Ishikawa (cell line): ENCODE measurements around the gene CHCHD4.

Source experiments
- CEBPB ChIP-seq: IDR thresholded peaks from 2 replicates; pipeline ENCODE4 v1.6.1; 2012
- CREB1 ChIP-seq: IDR thresholded peaks from 2 replicates; pipeline ENCODE4 v1.6.1; 2012; ENCODE audit warnings: low read depth
- EGR1 ChIP-seq: IDR thresholded peaks from 2 replicates; pipeline ENCODE4 v1.6.1; 2012
- EP300 ChIP-seq: IDR thresholded peaks from 2 replicates; pipeline ENCODE4 v1.6.1; 2012; ENCODE audit warnings: borderline replicate concordance
- FOXM1 ChIP-seq: IDR thresholded peaks from 2 replicates; pipeline ENCODE4 v1.6.1; 2012; ENCODE audit warnings: low read depth, borderline replicate concordance
- MAX ChIP-seq: IDR thresholded peaks from 2 replicates; pipeline ENCODE4 v1.6.1; 2012
- NFIC ChIP-seq: IDR thresholded peaks from 2 replicates; pipeline ENCODE4 v1.6.1; 2012
- RAD21 ChIP-seq: IDR thresholded peaks from 2 replicates; pipeline ENCODE4 v1.6.1; 2012; ENCODE audit warnings: low read depth
- TAF1 ChIP-seq: IDR thresholded peaks from 2 replicates; pipeline ENCODE4 v1.6.1; 2012; ENCODE audit warnings: low read depth, mild to moderate bottlenecking
- TCF12 ChIP-seq: IDR thresholded peaks from 2 replicates; pipeline ENCODE4 v1.6.1; 2012; ENCODE audit warnings: low read depth
- TEAD4 ChIP-seq: IDR thresholded peaks from 2 replicates; pipeline ENCODE4 v1.6.1; 2012
- YY1 ChIP-seq: IDR thresholded peaks from 2 replicates; pipeline ENCODE4 v1.6.1; 2012; ENCODE audit warnings: low read depth
- ZBTB7A ChIP-seq: IDR thresholded peaks from 2 replicates; pipeline ENCODE4 v1.6.1; 2012; ENCODE audit warnings: low read depth
- TF ChIP-seq, protein P1 (sequence below): IDR thresholded peaks from 2 replicates; pipeline ENCODE4 v1.6.1; 2012
- TF ChIP-seq, protein P2 (sequence below): IDR thresholded peaks from 2 replicates; pipeline ENCODE4 v1.6.1; 2012; ENCODE audit warnings: low read depth, mild to moderate bottlenecking

The CHCHD4 gene

GRCh38 chr3:14153663-14154062 lies 29.0 kb upstream of the CHCHD4 start:
- no peak for TF ChIP-seq CEBPB
- TF ChIP-seq NFIC = no peak
- TF ChIP-seq EP300 = no peak
- TF ChIP-seq EGR1 = no peak
- no peak for TF ChIP-seq CREB1
- TF ChIP-seq ZBTB7A = no peak
- TF ChIP-seq YY1 = no peak
- no peak for TF ChIP-seq RAD21
- TF ChIP-seq, protein P1, sequence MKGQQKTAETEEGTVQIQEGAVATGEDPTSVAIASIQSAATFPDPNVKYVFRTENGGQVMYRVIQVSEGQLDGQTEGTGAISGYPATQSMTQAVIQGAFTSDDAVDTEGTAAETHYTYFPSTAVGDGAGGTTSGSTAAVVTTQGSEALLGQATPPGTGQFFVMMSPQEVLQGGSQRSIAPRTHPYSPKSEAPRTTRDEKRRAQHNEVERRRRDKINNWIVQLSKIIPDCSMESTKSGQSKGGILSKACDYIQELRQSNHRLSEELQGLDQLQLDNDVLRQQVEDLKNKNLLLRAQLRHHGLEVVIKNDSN = no peak
- TF ChIP-seq TCF12 = no peak
- TF ChIP-seq TAF1 = no peak
- no peak for TF ChIP-seq FOXM1
- TF ChIP-seq TEAD4 = no peak
- TF ChIP-seq, protein P2, sequence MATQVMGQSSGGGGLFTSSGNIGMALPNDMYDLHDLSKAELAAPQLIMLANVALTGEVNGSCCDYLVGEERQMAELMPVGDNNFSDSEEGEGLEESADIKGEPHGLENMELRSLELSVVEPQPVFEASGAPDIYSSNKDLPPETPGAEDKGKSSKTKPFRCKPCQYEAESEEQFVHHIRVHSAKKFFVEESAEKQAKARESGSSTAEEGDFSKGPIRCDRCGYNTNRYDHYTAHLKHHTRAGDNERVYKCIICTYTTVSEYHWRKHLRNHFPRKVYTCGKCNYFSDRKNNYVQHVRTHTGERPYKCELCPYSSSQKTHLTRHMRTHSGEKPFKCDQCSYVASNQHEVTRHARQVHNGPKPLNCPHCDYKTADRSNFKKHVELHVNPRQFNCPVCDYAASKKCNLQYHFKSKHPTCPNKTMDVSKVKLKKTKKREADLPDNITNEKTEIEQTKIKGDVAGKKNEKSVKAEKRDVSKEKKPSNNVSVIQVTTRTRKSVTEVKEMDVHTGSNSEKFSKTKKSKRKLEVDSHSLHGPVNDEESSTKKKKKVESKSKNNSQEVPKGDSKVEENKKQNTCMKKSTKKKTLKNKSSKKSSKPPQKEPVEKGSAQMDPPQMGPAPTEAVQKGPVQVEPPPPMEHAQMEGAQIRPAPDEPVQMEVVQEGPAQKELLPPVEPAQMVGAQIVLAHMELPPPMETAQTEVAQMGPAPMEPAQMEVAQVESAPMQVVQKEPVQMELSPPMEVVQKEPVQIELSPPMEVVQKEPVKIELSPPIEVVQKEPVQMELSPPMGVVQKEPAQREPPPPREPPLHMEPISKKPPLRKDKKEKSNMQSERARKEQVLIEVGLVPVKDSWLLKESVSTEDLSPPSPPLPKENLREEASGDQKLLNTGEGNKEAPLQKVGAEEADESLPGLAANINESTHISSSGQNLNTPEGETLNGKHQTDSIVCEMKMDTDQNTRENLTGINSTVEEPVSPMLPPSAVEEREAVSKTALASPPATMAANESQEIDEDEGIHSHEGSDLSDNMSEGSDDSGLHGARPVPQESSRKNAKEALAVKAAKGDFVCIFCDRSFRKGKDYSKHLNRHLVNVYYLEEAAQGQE = no peak
- no peak for TF ChIP-seq MAX

GRCh38 chr3:14152963-14153355 lies 28.3 kb upstream of the CHCHD4 start:
- TF ChIP-seq YY1 = no peak
- TF ChIP-seq, protein P2 = no peak
- TF ChIP-seq FOXM1 = no peak

DNA sequence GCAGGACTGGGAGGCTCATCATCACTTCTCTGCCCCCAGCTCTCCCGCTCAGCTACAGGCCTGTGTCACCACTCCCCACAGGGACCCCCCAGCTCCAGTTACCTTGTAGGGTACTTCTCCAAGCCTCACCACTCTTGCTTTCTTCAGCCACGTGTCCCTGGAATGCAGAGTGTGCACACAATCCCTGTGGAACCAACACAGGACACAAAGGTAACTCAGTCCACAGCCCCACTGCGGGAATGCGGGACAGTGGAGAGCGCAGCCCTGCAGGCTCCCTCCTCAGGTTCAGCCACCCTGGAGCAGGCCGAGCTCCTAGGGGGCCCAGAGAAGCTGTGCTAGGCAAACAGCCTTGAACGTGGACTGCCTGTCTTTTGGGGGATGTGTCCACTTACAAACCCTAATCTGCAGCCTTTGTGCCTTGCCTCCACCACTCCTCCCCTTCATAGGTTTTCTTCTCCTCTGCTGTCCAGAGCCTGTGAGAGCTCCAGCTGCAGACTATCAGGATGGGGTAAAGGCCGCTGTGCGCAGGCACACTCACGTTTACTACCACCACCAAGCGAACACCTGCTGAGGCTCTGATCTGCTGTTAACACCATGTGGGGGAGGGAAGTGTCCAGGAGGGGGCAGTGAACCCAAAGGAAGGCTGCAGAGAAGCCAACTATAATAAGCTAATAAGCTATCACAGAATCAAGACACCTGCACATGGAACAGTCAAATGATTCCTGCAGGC lies 27.7 kb upstream of the CHCHD4 start:
- TF ChIP-seq MAX = no peak
- TF ChIP-seq TCF12 = no peak
- no peak for TF ChIP-seq YY1
- no peak for TF ChIP-seq ZBTB7A
- TF ChIP-seq CEBPB = no peak
- TF ChIP-seq, protein P1 = no peak
- TF ChIP-seq, protein P2 = no peak
- no peak for TF ChIP-seq TAF1
- no peak for TF ChIP-seq EP300
- TF ChIP-seq TEAD4 = no peak
- TF ChIP-seq RAD21 = no peak
- no peak for TF ChIP-seq CREB1
- TF ChIP-seq NFIC = no peak
- no peak for TF ChIP-seq EGR1
- TF ChIP-seq FOXM1 = no peak

DNA sequence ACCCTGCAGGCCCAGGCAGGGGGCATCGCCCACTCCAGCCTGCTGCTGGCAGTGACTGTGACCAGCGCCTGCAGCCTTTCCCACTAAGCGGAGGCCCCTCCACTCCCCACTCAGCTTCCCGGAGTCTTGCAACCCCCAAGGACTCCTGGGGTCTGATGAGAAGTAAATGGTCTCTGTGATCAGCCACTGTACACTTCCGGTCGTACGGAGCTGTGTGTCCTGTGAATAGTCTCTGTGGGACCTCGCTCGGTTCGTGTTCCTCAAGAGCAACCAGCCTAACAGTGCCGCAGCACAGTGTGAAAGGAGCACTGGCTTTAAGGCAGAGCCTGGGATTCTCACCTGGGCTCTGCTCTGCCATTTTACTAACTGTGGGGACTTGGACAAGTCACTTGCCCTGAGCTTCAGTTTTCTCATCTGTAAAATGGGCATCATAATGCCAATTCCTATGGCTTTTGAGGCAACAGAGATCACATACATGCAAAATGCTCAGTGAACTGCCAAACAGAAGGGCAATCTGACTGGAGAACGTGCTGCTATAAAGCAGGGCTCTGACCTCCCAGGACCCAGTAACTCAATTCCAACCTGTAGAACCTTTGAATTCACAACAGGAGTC lies 26.9 kb upstream of the CHCHD4 start:
- TF ChIP-seq ZBTB7A (no peak), EP300 (no peak)
